NCI-H2196 (cell line): ENCODE data around the gene LSM2.

Source experiments
- DNase-seq: peaks from one replicate; lab custom pipeline; 2025; ENCODE audit not compliant: unreplicated experiment; lab: John Stamatoyannopoulos, UW

LSM2 gene

DNA sequence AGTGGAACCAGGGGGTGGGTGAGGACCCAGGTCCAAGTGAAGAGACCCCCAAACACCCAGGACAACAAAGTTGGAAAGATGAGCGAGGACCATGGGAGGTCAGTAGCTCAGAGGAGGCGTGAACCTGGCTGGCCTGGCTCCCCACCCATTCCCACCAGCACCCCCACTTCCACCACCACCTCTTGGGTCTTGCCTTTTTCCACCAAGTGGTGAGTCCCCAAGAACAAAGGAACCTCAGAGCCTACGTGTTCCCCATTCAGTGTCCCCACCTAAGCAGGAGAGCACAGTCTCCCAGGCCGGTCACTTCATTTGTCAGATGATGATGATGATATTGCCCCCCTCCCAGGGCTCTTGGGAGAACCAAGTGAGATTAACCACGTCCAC, 29.1 kb downstream of the LSM2 start:
- no peak for DNase-seq

DNA sequence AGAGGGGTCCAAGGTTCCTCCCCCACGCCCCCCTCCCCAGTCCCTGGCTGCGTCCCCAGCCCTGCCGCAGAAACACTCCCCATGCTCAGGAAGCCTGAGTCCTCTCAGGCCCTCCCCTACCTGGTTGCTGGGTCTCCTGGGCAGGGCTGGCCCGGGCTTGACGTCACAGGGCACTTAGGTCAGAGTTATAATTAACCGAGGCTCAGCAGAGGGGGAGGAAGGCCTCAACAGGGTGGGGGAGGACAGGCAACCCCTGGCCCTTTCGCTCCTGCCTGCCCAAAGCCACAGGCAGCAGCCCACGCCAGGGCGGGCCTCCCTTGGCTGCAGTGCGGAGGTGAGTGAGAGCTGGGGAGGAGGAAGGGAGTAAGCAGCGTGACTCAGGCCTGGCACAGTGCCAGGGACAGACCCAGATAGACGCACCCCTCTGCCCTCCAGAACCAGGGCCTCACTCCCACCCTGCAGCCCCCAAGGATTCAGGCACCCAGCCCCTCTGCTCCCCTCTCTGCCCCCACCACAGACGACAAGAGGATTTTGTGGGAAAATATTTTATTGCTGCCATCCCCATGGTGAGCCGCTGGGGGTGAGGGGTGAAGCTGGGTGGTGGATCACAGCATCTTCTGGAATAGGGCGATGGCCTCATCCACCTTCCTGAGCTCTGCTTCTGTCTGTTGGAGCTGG, 29.6 kb downstream of the LSM2 start, which contains the start of gene VWA7:
VWA7 (minus strand) TSS at position 340 of the 678 bp plus-strand sequence. CDS start 549 bp downstream, outside the sequence.
- DNase-seq, result peak; percentile 70

DNA sequence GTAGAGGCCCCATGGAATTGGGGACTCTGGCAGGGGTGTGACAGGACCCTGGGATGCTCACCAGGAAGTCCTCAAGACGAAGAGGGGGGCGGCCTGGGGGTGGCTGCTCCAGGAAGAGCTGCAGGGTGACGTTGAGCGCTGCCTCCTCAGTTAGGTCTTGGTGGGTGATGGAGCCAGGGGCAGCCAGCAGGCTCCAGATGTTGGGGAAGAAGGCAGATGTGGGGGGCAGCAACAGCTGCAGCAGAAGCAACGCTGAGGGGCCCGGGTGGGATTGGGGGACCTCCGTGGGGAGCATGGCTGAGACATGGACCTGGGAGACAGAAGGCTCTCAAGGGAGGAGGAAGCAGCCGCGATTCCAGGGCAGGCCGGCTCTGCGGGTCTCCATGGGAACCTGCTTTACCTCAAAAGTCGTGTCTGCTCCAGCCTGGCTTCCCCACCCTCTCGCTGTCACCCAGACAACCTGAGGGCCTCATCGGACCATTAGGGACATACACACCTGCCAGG, 30.2 kb downstream of the LSM2 start:
- peak; percentile 55 for DNase-seq

DNA sequence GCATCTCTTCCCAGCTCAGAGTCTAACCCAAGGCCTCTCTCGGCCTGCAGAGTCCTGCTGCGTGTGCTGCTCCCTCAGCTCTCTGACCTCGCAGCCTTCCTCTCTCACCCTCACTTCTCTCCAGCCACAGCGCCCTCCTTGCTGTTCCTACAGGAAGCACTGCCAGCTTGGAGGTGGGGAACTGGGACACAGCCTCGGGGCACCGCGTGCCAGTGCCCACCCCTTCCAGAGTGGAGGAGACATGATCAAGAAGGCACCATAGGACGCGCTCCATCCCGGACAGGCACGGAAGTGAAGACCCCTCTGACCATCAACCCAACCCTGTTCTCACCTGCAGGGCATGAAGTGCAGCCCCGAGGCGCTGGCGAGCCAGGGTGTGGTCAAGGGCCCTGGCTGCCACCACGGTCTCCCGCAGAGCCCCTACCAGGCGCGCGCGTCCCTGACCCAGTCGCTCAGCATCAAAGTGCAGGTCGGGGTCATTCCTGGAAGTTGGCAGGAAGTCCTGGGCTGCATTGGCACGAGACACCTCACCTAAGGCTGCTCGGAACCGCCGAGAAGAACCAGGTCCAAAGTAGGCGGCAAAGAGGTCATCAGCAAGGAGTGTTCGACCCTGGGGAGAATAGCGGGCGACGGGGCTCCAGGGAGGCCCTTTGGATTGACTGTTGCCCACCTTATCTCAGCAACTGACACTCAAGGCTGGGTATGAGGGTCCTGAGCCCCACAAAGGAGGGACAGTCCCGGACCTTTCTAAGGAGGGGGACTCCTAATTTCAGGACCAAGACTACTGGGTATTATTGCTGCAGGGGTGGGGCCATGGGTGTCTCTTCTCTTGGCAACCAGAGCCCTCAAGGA, 30.9 kb downstream of the LSM2 start:
- no peak for DNase-seq

DNA sequence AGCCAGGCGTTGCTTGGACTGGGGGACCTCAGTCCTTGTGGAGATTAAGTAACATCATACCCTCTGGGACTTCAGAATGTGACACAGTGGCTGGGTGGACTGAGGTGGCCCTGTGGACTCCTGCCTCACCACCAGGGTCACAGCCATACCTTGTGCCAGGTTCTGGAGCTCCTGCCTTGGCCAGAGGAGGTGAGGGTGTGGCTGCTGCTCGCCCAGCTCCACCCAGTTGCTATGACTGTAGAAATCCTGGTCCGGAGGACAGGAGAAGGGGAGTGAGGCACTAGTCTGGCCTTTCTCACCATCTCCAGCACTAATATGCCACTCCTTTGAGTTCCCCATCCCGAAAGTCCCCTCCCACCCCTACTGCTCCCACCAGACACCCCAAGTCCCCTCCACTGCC, 31.6 kb downstream of the LSM2 start:
- no peak for DNase-seq

DNA sequence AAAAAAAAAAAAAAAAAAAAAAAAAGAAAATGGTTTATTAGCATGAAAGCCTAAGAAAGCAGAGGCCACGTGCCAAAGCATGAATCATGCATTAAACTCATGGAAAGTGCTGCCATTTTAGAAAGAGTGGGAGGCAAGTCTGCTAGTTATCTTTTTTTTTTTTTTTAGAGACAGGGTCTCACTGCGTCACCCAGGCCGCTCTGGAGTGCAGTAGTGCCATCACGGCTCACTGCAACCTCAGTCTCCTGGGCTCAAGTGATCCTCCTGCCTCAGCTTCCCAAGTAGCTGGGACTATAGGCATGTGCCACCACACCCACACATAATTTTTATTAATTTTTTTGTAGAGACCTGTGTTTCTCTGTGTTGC, 34.8 kb downstream of the LSM2 start:
- DNase-seq, result no peak

DNA sequence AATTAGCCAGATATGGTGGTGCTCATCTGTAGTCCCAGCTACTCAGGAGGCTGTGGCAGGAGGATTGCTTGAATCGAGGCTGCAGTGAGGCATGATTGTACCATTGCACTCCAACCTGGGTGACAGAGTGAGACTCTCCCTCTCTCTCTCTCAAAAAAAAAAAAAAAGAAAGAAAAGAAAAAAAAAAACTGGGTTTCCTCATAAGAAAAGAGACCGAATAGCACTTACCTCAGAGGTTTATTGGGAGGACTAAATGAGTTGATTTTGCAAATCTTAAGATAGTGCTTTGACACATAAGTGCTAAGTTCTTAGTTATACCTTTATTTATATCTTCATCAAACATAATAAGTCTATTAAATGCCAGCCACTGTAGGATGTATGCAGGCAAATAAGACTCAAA, 35.9 kb downstream of the LSM2 start:
- DNase-seq, result no peak

DNA sequence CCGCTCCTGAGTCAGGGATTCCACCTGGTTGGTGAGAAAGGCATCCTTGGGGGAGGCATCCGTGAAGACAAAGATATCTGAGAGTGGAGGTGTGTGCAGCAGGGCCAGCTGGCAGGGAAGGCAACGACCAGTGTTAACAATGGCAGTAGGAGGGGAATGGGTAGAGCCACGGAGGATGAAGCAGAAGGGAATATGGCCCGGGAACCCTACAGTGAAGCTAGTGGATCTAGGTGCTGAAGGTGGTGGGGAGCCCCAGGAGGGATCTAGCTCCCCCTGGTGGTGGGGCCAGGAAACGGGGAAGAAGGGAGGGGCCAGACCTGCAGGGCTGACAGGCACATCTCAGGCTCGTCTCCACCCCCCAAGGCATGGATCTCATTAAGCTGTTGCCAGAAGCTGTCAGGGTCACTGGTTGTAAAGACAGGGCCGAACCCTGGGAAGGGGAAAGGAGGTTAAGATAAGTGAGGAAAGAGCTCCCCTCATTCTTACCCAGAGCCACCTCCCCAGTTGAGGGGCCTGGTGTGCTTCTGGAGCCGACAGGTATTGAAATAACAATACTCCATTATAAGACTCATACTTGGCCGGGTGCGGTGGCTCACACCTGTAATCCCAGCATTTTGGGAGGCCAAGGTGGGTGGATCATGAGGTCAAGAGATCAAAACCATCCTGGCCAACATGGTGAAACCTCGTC, 36.9 kb downstream of the LSM2 start:
- peak; percentile 64 for DNase-seq

DNA sequence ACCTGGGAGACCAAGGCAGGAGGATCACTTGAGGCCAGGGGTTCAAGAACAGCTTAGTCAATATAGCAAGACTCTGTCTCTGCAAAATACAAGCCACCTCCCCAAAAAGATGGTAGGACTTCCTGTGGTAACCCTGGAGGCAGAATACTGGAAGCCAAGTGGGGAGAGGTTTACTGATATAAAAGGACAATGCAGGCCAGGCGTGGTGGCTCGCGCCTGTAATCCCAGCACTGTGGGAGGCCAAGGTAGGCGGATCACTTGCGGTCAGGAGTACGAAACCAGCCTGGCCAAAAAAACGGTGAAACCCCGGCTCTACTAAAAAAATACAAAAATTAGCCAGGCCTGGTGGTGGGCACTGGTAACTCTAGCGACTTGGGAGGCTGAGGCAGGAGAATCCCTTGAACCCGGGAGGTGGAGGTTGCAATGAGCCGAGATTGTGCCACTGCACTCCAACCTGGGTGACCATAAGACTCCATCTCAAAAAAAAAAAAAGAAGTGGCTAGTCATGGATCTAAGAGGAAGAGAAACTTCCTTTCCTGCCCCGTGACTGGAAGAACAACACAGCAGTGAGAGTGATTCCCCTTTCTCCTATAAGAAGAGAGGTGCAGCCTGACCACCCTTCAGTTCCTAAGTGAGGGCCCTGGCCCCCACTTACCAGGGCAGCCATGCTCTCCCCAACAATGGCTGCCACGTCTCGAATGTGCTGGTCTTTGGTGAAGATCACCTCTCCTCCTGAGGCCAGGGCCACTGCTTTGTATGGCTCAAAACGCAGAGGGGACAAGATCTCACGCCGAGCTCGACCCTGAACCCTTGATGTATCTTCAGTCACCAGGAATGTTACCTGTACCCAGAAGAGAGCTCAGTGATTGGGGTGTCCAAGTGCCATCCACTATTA, 38.2 kb downstream of the LSM2 start:
- DNase-seq, result no peak

DNA sequence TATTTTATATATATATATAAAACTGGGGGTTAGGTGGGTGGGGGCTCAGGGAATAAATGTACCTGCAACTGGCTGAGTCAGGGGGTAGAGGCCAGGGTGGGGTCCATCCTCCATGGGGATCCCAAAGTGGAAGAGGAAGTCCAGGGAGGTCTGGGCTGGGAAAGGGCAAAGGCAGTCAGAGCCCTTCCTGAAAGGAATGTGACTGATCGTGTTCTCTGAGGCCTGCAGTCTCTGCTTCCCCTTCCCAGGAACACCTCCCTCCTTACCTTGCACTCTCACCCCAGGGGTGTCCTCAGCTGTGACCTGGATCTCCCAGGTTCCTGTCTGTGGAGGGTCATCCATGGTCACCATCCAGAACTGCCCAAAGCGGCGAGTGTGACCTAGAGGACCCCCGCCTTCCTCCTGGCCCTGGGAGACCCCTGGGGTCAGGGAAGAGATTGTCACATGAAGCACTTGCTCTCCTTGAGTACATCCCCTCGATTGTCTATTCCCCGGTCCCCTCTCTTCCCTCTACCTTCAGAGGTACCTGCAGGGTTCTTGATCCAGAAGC, 39.6 kb downstream of the LSM2 start:
- no peak for DNase-seq

DNA sequence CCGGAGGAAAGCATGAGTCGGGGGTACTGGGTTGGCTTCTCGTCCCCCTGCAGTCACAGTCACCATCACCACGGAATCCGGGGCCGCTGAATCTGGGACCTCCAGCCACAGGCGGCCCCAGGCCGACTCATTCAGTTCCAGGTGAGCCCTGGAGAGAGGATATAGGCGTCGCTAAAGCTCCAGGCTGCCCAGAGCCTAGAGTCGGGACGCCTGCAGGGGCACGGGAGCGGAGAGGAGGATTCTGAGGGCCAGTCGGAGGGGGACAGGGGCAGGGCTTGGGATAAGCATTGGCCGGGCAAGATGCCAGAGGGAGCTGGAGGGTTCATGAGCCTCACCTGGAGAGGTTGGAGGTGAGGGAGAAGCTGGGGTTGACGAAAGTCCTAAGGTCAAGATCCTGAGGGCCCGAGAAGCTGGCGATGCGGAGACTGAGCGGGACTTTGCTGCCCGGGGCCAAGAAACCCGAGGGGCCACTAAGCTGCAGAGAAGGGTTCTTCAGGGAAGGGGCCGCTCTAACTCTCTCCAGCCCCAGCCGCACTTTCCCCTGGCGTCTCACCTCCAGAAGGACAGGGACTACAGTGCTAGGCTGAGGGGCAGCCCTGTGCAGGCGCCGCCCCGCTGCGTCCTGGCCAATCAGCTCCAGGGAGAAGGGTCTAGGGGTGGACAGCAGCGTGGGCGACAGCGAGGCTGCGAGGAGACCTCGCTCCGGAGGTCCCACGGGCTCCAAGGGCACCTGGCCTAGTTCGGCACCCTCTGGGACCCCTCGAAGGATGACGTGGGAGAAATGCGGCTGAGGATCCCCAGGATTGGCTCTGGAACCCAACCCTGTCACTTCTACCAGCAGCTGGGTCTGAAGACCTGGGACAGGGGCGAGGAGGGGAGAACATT, 40.6 kb downstream of the LSM2 start:
- DNase-seq, result no peak

DNA sequence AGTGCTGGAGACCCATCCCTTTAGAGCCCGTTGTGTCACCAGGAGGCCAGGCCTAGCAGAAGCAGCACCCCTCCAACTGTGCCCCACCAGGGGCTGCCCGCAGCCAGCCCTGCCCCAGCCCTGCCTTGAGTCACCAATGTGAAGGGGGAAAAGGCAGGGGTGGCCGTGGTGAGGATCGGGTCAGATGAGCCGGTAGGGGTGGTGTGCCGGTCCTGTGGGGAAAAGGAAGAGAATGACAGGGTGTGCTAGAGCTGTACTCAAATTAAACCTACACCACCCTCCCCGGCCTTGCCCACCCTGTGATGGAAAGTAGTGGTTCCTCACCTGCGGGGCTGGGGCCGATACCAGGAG, 41.2 kb downstream of the LSM2 start:
- DNase-seq, result no peak

DNA sequence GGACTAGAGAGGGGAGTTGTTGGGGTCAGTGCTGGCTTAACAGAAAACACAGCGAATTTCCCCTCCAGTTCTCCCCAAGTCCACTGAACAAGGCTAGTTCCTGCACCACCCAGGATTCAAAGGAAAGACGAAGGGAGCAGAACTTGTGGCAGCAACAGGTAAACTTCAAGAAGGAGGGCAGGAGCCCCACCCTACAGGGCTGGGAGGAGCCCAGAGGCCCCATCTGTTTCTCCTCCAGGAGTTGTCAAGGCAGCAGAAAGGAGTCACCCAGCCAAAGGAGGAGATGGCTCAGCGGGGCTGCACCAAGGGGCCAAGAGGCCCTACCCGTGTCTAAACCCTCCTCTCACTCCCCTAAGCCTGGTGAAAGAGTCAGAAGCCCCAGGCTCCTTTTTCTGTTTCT, 42.6 kb downstream of the LSM2 start:
- no peak for DNase-seq

DNA sequence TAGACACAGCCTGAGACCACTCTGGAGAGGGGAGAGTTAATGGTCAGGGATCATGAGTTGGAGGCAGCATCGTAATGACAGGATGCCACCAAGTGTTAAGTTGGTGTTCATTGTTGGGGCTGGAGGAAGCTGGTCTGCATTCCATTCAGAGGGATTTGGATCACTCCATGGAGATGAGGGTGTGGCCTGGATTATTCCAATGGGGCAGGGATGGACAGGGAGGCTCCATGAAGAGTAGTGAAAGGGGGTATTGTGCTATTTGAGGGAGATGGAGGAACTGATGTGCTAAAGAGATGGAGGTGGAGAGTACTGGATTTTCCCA, 43.2 kb downstream of the LSM2 start:
- DNase-seq, result no peak

DNA sequence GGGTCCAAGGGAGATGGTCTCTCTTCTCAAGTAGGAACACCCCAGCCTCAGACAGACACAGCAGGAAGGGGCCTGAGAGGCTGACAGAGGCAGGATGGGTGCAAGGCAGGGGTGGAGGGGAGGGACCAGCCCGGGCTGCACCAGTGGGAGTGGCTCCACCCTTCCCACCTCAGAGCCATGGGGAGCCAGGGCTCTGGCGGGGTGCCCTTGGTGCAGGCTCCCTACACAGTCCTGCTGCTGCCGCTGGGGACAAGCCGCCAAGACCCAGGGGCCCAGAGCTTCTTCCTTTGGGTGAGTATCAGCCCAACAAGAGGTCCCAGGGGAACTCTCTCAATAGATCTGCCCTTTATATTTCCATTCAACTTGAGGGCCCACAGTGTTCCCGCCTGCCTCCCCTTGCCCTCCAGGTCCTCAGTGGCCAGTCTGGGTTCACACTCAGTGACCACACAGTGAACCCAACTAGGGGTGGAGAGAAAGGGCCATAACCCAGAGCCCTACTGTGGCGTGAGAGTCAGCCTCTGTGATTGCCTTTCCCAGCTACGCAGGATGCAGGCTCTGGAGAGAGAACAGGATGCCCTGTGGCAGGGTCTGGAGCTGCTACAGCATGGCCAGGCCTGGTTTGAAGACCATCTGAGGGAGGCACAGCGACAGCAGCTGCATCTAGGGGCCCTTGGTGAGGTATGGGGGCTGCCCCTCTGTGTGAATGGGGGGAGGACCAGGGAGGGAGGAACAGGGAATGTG, 43.7 kb downstream of the LSM2 start:
- no peak for DNase-seq

DNA sequence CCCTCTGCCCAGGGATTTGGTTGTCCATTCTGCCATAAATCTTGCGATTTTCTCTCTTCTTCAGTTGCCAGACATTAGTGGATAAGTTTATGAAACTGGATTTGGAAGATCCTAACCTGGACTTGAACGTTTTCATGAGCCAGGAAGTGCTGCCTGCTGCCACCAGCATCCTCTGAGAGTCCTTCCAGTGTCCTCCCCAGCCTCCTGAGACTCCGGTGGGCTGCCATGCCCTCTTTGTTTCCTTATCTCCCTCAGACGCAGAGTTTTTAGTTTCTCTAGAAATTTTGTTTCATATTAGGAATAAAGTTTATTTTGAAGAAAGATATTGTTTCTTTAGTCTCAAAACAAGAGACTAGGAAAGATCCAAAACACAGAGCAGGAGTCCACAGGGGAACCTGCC, 44.4 kb downstream of the LSM2 start, which contains the start of gene SAPCD1:
SAPCD1 (plus strand) TSS at position 301 of the 400 bp plus-strand sequence. CDS start 399 bp downstream, outside the sequence.
- DNase-seq, result no peak

DNA sequence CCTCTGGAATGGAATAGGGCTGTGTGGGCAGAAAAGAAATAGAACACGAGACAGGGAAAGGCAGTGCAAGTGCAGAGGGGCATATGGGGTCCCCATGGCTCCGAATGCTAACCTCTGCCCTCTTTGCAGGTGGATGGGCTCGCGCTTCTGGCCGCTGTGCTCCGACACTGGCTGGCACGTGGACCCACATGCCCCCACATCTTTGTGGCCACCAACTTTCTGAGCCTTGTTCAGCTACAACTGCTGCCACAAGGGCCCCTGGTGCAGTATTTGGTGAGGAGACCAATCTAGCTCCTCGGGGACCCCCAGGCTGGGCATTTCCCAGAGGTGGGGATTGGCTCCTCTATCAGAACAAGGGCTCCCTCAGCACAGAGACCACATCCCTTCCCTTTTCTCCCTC, 45.4 kb downstream of the LSM2 start:
- no peak for DNase-seq

DNA sequence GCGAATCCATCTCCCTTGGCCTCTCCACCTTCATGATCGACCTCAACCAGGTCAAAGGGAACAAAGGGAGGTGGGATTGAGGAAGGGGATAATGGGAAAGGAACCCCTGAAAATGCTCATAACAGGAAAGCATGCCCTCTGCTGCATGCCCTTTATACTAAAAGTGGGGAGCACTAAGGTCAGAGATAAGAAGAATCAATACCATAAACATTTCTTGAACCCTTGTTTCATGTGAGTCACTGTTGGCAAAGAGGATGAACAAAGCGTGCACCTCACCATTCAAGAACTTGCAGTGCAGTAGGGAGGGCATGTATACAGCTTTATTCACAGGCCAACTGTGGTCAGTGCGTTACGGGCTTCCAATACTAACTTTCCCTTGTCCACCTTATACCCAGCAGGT, 46.0 kb downstream of the LSM2 start:
- no peak for DNase-seq

DNA sequence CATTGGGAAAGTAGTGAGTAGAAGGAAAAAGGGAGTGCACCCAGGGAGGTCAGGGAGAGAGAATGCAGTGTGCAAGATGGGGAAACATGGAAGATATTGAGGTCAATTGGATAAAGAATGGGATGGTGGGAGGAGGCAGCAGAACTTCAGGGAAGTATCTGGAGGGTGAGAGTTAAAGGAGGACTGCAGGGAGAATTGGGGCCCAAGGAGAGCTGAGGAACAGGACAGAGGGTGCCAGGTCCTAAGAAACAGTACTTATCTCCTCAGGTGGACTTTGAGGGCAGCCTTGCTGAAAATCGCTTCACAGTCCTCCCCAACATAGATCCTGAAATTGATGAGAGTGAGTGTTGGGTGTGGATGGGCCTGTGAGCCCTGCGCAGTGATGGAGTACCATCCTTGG, 48.5 kb downstream of the LSM2 start:
- no peak for DNase-seq
